GM21737 (cell line): ENCODE measurements around the gene PVALEF.

Experiments
- ATAC-seq: cut with Tn5 transposase; IDR thresholded peaks from one replicate; pipeline ENCODE4 v1.9.1; 2021; ENCODE audit warnings: mild to moderate bottlenecking, moderate library complexity; ENCODE audit not compliant: unreplicated experiment

Gene PVALEF

GRCh38 chr17:81179861-81180260 is 14.6 kb downstream of the PVALEF start:
- ATAC-seq: no peak

- no peak for ATAC-seq
Observed at GRCh38 chr17:81180836-81181810, 15.8 kb downstream of the PVALEF start.

- no peak for ATAC-seq
Observed at GRCh38 chr17:81181811-81182185, 16.5 kb downstream of the PVALEF start.

- ATAC-seq: no peak
Observed at GRCh38 chr17:81182596-81182995, 17.3 kb downstream of the PVALEF start.

GRCh38 chr17:81183316-81183715 is 18.0 kb downstream of the PVALEF start:
- no peak for ATAC-seq

- ATAC-seq: no peak
Observed at GRCh38 chr17:81183807-81184206, 18.5 kb downstream of the PVALEF start.

- no peak for ATAC-seq
Observed at GRCh38 chr17:81184555-81184954, 19.2 kb downstream of the PVALEF start.

GRCh38 chr17:81186203-81186602 is 20.9 kb downstream of the PVALEF start:
- no peak for ATAC-seq

- no peak for ATAC-seq
Observed at GRCh38 chr17:81187120-81187519, 21.8 kb downstream of the PVALEF start.

GRCh38 chr17:81187586-81188490 is 22.5 kb downstream of the PVALEF start:
- ATAC-seq: no peak

- ATAC-seq: no peak
Observed at GRCh38 chr17:81188491-81188840, 23.2 kb downstream of the PVALEF start.

GRCh38 chr17:81189016-81189415 is 23.7 kb downstream of the PVALEF start:
- ATAC-seq: no peak

- no peak for ATAC-seq
Observed at GRCh38 chr17:81189670-81190530, 24.6 kb downstream of the PVALEF start.

GRCh38 chr17:81190591-81190990 is 25.3 kb downstream of the PVALEF start:
- ATAC-seq: no peak

GRCh38 chr17:81191116-81191515 is 25.8 kb downstream of the PVALEF start:
- ATAC-seq: no peak

GRCh38 chr17:81191646-81192045 is 26.3 kb downstream of the PVALEF start:
- ATAC-seq: no peak

- ATAC-seq: no peak
Observed at GRCh38 chr17:81192386-81193050, 27.2 kb downstream of the PVALEF start.

GRCh38 chr17:81193051-81193410 is 27.7 kb downstream of the PVALEF start:
- ATAC-seq: no peak

GRCh38 chr17:81193470-81194224 is 28.3 kb downstream of the PVALEF start:
- no peak for ATAC-seq
